Measurements from ENCODE around the gene CTAG1B. TPM values are rescaled to one million over a fixed set of nuclear protein-coding genes. Genes with fewer than 3 reads are reported as not detected.

The CTAG1B gene
- total and polyA plus RNA-seq, 2 donors (not counting 3 experiments of a cell fraction or from before 2014, with no cell fraction given): not detected

- peak; percentile 43 for FAIRE-seq
- intact Hi-C loops (cut with micrococcal nuclease): no loop called here
- ChIA-PET POLR2A (no interaction called here), CTCF (no interaction called here)
- Histone ChIP-seq H3K4me1 (ENCODE audit: control insufficient read depth, extremely low read depth, insufficient read depth, low read length) (no peaks in the 10 kb centered on the region), H3K9me1 (replicated peaks; ENCODE audit: control insufficient read depth, extremely low read depth, insufficient read depth, low read length) (no peaks in the 10 kb centered on the region), H3K79me2 (ENCODE audit: control insufficient read depth, insufficient read depth, low read length) (no peaks in the 10 kb centered on the region), H3K36me3 (ENCODE audit: control insufficient read depth in 2 of 2, extremely low read depth in 1 of 2, insufficient read depth in 2 of 2, low read length in 2 of 2) (no peaks in the 10 kb centered on the region), H3K9me3 (replicated peaks; ENCODE audit: control insufficient read depth, insufficient read depth, low read length) (no peaks in the 10 kb centered on the region), H2AFZ (ENCODE audit: low read depth, low read length) (no peak overlapping the region), H3K27ac (ENCODE audit: insufficient read depth, low read depth, low read length) (no peak overlapping the region), H3K9ac (replicated peaks; ENCODE audit: extremely low read depth, insufficient read depth, low read length) (no peak overlapping the region), H3K4me3 (replicated peaks in 1 of 3; ENCODE audit: insufficient read depth in 1 of 3, low read depth in 1 of 3, low read length in 3 of 3) (no peak overlapping the region), H3K4me2 (ENCODE audit: insufficient read depth, low read length) (no peak overlapping the region), H3K27me3 (ENCODE audit: control insufficient read depth in 2 of 2, insufficient read depth in 2 of 2, low read length in 2 of 2) (peaks cover 5 to 13% of the 10 kb centered on the region in 2 experiments), H4K20me1 (replicated peaks; ENCODE audit: control insufficient read depth, extremely low read depth, insufficient read depth, low read length) (no peaks in the 10 kb centered on the region)
- dilution Hi-C loops (cut with MboI; ENCODE audit: extremely low pct_ligation_motif_present, low sequenced_read_pairs): no loop called here
- no peak for TF ChIP-seq GATA2 (IDR thresholded peaks at IDR 0.05; ENCODE audit: insufficient read depth, insufficient read length, low read depth, low read length)
- TF ChIP-seq EZH2 (IDR thresholded peaks at IDR 0.05; ENCODE audit: borderline replicate concordance, low read depth, low read length, severe bottlenecking): no peak
- no peak for TF ChIP-seq POLR2A (IDR thresholded peaks at IDR 0.05; ENCODE audit: low read depth, low read length)
- no peak for TF ChIP-seq POLR2AphosphoS5 (IDR thresholded peaks at IDR 0.05; ENCODE audit: insufficient read depth, low read depth, low read length)
- TF ChIP-seq MAX (IDR thresholded peaks at IDR 0.05; ENCODE audit: insufficient read depth, insufficient read length): no peak
- TF ChIP-seq CTCF (IDR thresholded peaks at IDR 0.05; ENCODE audit: extremely low read depth in 1 of 2, insufficient read depth in 1 of 2, low read depth in 1 of 2, low read length in 2 of 2): no peak
- no peak for TF ChIP-seq JUN (IDR thresholded peaks at IDR 0.05; ENCODE audit: borderline replicate concordance, insufficient read depth, insufficient read length, low read depth)
- TF ChIP-seq MYC (IDR thresholded peaks at IDR 0.05; ENCODE audit: low read depth, low read length): no peak
- no peak for TF ChIP-seq FOS (IDR thresholded peaks at IDR 0.05; ENCODE audit: borderline replicate concordance, insufficient read depth, low read length)
- BruUV-seq (replicated peaks): no TSS peak
- DNase-seq (ENCODE audit: low read depth, low spot score): no peak
Measured at GRCh38 chrX:154597221-154597620, 21.9 kb downstream of the CTAG1B start.
